HepG2 (cell line): Measurements from ENCODE around the gene CYSTM1. TPM values are rescaled to one million over a fixed set of nuclear protein-coding genes. Genes with fewer than 3 reads are reported as not detected.
A peak's percentile ranks its signal among the peaks of the same experiment; 100 is the strongest.

ENCODE experiments used
- MAFK ChIP-seq, 2 experiments: IDR thresholded peaks in 1 of 2; conservative IDR thresholded peaks in 1 of 2; 2 replicates each; pipeline ENCODE4 v1.6.1; 2011; ENCODE audit warnings: improper control_type of control experiment in 2 of 2, low read length in 2 of 2
- POGK ChIP-seq: sonication (generic); formaldehyde crosslinking; conservative IDR thresholded peaks from 2 replicates; pipeline ENCODE4 v1.8.0; 2022; ENCODE audit warnings: mild to moderate bottlenecking, moderate library complexity, missing genetic modification reagents
- POLR2AphosphoS2 ChIP-seq: IDR thresholded peaks from 2 replicates; pipeline ENCODE4 v1.6.1; 2011; ENCODE audit warnings: low read depth, low read length, improper control_type of control experiment
- RFXAP ChIP-seq: sonication (generic); formaldehyde crosslinking; IDR thresholded peaks from 2 replicates; pipeline ENCODE4 v1.4.0; 2020; ENCODE audit warnings: missing genetic modification reagents, borderline replicate concordance
- ZGPAT ChIP-seq: IDR thresholded peaks from 2 replicates; pipeline ENCODE4 v1.6.1; 2016; ENCODE audit warnings: mild to moderate bottlenecking
- ZNF142 ChIP-seq: sonication (generic); formaldehyde crosslinking; IDR thresholded peaks from 2 replicates; pipeline ENCODE4 v1.4.0; 2020; ENCODE audit warnings: missing genetic modification reagents
- ZNF44 ChIP-seq: sonication (generic); formaldehyde crosslinking; IDR thresholded peaks from 2 replicates; pipeline ENCODE4 v1.5.1; 2020; ENCODE audit warnings: mild to moderate bottlenecking, missing genetic modification reagents
- ZNF607 ChIP-seq: sonication (generic); formaldehyde crosslinking; IDR thresholded peaks from 2 replicates; pipeline ENCODE4 v1.5.1; 2020; ENCODE audit warnings: missing genetic modification reagents, mild to moderate bottlenecking, borderline replicate concordance
- polyA plus RNA-seq, 8 experiments: library from polyadenylated mRNA; depleted of rRNA in 3 of 8; stranded (reverse) in 7 of 8; unstranded in 1 of 8; fragments of >200 nt; fragmentation: Illumina TruSeq in 4 of 8; extraction: Trizol in 4 of 8; gene quantifications; 2 replicates each; pipeline versions ENCODE4 v1.2.1 to v1.2.3, GENCODE V29; 2011 to 2016; ENCODE audit warnings: low read depth in 4 of 8, missing spikeins in 1 of 8, mixed read lengths in 1 of 8; ENCODE audit not compliant: insufficient read depth in 1 of 8
- total RNA-seq, 5 experiments: library from RNA; depleted of rRNA; stranded (reverse); fragments of >200 nt; fragmentation: Illumina TruSeq; extraction: Trizol; gene quantifications; 2 replicates each; pipeline ENCODE4 v1.2.3, GENCODE V29; 2016; ENCODE audit warnings: low read depth in 1 of 5

The CYSTM1 gene
- total and polyA plus RNA-seq, 2 of the 13 experiments (the other 11 are each of a cell fraction or from before 2014, with no cell fraction given), result 40.0 to 73.4 TPM

- TF ChIP-seq ZNF142 (CRISPR knock-in tag) (no peak), POLR2AphosphoS2 (no peak), RFXAP (CRISPR knock-in tag) (no peak), ZNF44 (CRISPR knock-in tag) (no peak), ZNF607 (CRISPR knock-in tag) (no peak), ZGPAT (no peak), MAFK (conservative IDR thresholded peaks at IDR 0.05 in 1 of 2, IDR thresholded peaks at IDR 0.05 in 1 of 2; ENCODE audit: low read length in 2 of 2) (peak; percentile 49 to 78), POGK (no peak)
These were observed 5.6 kb upstream of the CYSTM1 start (continued) for GRCh38 chr5:140169410-140169809.
